Eye (tissue), 1 donor: ENCODE measurements around the gene RAB8B.

Source experiments
- DNase-seq: peaks from one replicate; pipeline ENCODE4 v3.0.0-alpha.2; 2015

The RAB8B gene

DNA sequence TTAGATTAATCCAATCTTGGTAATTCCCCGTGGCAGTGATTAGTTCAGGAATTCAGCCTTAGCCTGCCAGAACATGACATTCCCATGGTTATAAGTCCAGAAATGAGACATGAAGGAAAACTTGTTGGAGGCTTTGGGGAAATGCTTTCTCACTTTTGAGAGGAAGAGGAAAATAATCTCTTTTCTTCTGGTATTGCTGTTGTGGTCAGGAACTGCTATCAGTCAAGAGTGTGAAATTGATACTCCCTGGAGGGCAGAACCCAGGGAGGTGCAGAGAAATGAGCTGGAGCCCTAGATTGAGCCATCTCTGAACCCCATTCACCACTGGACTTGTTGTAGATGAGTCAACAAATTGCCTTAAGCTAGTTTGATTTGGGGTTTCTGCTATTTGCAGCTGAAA lies 49.4 kb downstream of the RAB8B start:
- DNase-seq = no peak

DNA sequence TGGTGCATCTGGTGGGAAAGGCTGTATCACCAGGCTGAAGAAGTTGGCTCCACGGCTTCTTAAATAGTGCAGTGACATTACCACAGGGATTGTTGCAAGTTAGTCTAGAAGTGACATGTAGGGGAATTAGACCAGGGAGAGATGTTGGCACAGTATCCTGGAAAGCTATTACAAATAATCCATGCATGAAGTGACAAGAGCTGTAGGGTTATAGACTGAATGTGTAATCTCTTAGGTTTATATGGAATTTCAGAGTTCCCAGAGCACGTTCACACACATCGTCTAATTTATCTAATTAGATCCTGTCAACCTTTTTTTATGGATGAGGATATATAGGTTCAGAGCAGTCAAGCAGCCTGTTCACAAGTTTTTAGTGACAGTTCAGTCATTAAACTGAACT lies 50.7 kb downstream of the RAB8B start:
- no peak for DNase-seq

DNA sequence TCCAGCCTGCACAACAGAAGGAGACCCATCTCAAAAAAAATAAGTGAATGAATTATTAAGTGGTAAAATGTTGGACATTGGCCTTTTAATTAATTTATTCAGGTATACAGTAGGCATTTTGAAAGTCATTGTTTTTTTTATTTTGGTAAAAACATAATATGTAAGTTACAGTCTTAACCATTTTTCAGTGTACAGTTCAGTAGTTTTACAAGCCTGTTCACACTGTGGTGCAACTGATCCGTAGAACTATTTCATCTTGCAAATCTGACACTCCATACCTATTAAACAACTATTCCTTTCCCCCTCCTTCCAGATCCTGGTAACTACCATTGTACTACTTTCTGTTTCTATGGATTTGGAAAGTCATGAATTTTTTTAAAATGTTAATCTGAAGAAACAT lies 51.9 kb downstream of the RAB8B start:
- DNase-seq = no peak

DNA sequence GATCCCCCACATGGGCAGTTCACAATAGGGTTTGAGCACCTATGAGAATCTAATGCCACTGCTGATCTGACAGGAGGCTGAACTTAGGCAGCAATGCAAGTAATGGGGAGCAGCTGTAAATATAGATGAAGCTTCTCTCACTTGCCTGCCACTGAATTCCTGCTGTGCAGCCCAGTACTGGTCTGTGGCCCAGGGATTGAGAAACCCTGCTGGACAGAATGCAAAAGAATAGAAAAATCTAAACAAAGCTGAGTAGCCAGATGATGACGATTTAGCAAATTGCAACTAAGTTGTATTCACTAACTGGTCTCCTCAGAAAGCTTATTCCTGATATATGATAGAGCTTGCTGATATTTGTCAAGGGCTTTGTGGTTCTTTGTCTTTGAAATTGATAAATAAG lies 53.7 kb downstream of the RAB8B start:
- no peak for DNase-seq

DNA sequence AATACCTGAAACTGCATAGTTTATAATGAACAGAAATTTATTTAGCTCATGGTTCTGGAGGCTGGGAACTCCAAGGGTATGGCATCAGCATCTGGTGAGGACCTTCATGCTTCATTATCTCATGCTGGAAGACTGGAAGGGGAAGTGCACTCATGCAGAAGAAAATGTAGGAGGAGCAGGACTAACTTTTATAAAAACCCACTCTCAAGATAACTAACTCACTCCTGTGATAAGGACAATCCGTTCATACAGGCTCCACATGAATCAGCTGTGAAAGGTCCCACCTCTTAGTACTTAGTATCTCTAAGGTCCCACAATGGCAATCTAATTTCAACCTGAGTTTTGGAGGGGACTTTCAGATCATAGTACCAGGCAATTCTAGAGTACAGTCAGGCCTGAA lies 54.4 kb downstream of the RAB8B start:
- DNase-seq = no peak

DNA sequence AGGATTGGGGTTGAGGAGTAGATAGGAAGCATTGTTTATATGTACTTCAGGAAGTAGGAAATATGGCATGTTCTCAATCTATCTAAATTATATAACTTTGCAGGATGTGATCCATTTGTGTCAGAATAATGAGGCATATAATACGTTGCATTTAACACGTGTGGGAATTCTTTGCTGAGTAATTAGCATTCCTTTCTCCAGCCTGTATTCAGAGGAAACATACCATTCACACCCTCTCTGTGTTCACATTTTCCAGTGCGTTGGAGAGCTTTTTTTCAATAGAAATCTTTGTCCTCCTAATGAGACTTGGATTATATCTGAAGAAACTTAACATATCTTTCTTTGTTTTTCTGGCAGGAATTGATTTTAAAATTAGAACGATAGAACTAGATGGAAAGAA lies 55.0 kb downstream of the RAB8B start:
- peak; percentile 38 for DNase-seq

DNA sequence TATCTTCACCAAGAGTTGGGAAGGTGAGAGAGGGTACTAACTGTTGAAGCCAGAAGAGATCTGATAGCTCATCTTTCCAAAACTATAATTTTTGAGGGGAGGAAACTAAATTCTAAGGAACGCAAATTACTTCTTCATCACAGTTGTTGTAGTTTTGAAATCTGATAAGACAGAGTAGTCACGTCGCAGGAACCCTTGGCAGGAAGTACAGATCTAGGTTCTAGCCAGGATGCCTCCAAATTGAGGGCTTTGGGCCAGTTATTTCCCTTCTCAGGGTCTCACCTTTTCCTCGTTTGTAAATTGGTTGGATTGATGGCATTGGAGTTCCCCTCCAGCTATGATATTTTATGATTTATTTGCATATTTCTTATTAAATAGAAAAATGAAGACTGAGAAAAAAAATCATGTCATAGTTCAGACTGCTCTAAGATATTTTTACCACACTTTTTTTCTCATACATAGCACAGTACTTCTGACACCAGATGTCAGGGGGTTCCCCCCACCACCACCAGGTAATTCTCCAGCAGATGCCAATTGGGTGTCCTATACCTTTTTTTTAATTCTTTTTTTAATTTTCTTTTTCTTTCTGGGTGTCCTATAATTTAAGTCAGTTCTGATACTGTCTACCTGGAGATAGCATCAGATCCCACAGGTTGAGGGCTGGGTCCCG lies 55.7 kb downstream of the RAB8B start:
- DNase-seq = no peak

DNA sequence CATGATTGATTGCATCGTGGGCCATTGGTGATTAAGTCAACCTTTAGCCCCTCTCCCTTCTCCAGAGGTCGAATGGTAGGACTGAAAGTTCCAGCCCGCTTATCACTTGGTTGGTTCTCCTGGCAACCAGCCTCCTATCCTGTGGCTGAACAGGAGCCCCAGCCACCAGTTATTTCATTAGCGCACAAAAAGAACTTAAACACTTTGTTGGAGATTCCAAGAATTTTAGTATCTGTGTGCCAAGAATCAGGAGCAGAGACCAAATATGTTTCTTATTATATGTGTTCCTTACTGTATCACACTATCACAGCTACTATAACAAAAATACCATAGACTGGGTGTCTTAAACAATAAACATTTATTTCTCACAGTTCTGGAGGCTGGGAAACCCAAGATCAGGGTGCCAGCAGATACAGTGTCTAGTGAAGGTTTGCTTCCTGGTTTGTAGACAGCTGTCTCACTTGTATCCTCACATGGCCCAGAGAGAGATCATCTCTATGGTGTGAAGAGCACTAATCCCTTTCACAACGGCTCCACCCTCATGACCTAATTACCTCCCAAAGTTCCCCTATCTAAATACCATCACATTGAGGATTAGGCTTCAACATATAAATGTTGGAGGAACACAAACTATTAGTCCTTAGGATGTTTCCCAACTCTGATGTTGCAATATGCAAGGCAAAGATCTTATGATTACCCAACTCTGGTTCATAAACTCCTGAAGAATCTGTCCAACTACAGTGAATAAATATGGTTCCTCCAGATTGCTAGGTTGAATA lies 57.5 kb downstream of the RAB8B start:
- DNase-seq = no peak

DNA sequence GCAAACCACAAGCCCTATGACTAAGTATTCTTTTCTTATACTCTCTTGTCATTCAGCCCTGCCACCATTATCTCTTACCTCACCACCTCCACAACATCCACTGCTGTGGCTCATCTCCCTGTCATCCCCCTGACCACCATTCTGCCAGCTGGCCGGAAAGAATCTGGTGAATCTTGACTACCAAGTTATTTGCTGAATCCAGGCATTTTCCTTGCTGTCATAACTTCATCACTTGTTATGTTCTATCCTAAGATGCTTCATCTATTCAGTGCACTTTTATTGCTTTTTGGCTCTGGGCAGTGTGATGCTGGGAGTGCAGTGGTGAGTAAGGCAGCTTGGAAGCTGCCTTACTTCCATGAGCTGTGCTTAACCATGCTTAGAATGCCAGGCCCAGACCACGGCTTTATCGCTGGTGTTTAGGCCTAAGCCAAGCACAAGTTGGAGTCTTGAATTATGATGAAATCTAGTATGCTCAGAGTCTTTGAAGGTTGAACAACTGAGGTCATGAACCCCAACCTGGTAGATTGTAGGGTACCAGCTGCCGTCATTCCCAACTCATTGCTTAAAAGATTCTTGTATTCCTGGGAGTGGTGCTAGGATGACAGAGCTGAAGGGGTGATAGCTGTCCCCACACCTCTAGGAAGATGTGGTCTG lies 61.0 kb downstream of the RAB8B start:
- no peak for DNase-seq

DNA sequence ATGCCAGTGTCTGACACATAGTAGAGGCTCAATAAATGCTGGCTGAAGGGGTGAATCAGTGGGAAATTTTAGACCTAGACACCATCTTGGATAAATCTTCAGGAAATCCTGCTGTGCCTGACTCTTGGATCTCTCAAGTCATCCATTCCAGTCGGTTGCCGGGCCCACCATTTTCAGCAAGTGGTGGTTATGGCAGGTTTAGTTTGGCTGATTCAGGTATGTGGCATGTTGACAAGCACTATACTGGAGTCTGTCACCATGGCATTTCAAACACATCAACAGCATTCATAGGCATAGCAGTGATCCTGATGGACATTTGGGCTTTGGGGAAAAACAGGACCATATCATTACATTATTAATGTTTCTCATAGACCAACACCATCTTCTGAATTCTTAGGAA lies 62.3 kb downstream of the RAB8B start:
- no peak for DNase-seq

DNA sequence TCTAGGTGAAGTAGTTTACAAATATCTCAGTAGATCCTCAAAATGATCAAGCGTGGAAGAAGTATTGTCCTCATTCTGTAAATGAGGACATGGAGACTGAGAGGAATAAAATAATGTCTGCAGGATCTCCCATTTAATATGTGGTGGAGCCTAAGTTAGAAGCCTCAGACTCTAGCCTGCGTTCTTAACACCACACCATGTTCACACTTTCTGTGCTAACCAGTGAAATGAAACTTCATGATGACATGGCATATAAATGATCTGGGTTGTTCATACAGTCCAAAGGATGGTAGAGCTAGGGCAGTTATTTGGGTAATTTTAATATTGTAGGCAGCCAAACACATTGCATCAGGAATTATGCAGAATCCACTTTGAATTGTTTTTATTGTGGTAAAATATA lies 62.9 kb downstream of the RAB8B start:
- DNase-seq = no peak

DNA sequence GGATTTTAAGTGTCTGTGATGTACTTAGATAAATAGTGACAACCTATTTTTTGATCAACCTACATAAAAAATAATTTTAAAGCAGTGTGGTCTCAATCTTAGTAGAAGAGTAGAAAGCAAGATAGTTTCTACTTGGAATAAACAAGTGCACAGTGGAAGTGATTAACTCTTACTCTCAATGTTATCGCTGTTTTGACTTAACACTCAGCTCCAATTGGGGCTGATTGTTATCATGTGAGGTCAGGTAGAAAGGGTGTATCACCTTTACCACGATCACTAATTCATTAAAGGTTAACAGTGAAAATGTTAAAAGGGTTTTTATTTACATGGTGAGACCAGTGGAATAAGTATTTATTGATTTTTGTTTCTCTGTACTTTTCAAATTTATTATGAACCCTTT lies 65.6 kb downstream of the RAB8B start:
- DNase-seq = no peak

DNA sequence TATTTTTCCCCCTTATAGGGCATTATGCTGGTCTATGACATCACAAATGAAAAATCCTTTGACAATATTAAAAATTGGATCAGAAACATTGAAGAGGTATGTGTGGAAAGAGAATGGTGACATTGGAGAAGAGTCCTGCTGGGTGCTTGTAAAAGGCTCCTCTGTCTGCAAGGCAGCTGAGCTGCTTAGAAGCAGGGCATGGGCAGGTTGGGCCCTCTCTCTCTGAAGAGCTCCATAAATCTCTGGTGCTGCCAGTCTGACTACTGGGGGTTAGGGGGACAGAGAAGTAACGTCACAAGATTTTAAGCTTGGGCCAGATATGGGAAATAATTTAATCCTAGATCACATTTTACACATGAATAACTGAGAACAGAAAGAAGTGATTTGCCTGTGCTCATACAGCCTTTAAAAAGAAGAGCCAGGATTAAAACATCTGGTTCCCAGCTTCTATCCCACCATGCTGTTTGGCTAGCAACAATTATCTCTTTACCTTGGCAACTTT lies 66.1 kb downstream of the RAB8B start:
- DNase-seq = peak; percentile 41

DNA sequence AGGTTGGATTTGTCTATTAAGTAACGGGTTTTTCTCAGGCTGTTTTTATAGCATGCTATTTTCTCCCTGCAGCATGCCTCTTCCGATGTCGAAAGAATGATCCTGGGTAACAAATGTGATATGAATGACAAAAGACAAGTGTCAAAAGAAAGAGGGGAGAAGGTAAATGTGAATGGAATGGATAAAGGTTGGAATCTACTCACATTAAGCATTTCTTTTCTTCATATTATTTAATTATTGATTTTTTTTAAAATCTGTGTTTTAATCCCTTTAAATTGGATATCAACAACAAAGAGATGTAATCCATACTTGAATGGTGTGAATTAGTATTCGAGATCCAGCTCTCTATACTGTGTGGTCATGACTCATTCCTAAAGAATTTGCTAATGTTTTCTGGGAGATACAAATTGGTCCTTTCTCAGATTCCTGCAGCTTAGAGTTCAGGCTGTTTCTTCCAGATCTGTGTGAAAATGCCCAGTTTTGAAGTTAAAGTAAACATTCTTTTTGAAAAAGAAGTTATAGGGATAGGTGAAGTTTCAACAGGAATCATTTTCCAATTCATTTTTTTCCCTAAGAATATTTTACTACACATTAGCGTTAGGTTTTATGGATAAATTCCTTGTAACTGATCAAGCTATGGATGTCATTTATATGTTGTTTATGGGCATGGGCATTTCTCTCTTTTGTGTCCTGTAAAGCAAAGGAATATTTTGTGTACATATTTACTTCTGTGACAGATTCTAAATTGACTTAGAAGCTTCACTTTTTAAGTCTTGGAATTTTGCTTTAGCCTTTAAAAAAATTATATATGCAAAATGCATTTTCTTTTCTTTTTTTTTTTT lies 67.2 kb downstream of the RAB8B start:
- DNase-seq = peak; percentile 76

DNA sequence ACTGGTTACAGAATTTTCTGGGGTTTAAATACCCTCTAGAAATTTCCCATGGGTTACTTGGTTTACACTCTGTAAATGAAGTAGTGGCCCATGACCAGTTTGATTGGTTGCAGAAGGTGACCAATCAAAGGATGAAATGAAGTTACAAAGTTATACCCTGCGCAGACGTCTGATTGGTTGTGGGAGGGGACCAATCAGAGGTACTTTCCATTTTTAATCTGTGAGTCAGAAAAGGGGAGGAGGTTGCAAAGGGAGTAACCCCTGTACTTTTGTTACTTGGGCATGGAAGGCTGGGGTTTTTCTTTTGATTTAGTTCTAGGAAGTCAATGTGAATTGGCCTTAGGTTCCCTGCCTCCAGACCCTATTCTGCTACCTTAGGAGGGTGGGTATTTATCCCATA lies 69.3 kb downstream of the RAB8B start:
- no peak for DNase-seq

DNA sequence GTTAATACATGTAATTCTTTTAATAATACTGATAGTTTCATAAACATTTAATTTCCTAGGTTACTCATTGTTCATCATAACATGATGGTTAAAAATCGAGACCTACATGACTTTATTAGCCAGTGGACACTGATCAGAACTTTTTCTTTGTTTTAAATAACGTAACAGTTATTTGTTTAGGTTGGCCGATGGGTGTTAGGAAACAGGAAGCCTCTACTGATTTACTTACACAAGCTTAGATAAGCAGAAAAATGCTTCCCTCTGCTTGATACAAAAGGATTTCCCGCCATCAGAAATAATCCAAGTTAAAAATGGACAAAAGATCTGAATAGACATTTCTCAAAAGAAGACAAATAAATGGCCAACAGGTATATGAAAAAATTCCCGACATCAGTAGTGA lies 71.4 kb downstream of the RAB8B start:
- no peak for DNase-seq

DNA sequence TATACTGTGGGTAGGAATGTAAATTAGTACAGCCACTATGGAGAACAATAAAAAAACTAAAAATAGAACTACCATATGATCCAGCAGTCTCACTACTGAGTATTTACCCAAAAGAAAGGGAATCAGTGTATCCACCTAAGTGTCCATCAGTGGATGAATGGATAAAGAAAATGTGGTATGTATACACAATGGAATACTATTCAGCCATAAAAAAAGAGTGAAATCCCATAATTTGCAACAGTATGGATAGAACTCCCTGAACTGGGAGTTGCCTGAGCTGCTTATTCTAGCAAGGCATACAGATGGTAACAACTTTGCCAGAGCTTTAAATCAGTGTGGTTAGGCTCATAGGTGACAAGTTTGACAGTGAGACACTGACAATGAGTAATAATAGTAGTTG lies 71.9 kb downstream of the RAB8B start:
- no peak for DNase-seq

DNA sequence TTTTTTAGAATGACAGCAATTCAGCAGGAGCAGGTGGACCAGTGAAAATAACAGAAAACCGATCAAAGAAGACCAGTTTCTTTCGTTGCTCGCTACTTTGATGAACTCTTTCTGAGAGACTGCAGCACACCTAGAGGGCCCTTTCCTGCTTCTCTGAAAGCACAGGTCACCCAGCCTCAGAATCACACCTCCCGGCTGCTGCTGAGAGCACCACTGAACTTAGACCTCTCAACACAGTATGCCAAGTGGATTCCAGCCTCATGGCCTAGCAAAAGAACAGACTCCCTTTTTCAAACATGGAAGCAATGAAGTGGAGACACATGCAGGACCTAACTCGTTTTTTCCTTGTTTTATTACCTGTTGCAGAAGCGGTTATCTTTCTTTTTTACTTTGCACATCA lies 74.1 kb downstream of the RAB8B start:
- DNase-seq = no peak

DNA sequence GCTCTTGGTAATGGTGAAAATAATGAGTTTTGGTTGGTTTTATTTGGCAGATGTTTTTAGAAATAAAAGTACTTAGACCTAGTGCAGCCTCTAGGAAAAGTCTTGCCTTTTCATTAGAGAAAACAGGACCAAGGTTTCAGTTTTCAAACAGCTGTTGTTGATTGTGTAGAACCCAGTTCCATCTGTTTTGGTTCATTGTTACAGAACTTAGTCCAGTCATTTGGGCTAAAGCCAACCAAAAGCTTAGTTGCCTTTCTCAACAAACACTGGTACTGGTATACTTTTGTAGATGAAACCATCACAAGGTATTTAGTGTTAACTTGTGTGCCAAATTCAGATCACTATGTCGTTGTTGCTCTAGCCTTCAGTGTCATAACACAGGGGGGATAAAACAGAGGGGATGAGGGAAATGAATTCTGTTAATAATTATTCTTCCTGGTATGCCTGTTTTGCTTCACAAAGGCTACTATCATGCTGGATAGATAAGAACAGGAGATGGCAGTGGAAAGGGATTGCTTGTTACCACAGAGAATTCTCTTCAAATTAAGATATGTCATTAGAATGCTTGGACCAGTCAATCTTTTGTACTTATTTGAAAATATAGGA lies 75.4 kb downstream of the RAB8B start:
- DNase-seq = peak; percentile 26

DNA sequence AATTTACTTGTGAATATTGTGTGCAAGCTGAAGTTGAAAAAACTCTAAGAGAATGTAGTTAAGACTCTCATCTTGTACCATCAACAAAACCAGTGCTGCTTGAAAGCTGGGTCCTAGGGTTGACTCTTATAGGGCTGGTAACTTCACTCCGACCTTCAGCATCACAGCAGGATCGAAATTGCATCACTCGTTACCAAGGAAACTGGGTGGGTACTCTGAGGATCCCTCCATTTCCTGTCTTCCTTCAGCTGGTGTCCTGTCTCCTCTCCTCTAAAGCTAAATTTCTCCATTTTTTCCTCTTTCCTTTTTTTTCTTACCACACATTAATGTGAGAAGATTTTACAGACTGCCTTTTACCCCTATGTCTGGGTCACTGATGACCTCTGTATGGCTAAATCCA lies 85.0 kb downstream of the RAB8B start:
- no peak for DNase-seq

DNA sequence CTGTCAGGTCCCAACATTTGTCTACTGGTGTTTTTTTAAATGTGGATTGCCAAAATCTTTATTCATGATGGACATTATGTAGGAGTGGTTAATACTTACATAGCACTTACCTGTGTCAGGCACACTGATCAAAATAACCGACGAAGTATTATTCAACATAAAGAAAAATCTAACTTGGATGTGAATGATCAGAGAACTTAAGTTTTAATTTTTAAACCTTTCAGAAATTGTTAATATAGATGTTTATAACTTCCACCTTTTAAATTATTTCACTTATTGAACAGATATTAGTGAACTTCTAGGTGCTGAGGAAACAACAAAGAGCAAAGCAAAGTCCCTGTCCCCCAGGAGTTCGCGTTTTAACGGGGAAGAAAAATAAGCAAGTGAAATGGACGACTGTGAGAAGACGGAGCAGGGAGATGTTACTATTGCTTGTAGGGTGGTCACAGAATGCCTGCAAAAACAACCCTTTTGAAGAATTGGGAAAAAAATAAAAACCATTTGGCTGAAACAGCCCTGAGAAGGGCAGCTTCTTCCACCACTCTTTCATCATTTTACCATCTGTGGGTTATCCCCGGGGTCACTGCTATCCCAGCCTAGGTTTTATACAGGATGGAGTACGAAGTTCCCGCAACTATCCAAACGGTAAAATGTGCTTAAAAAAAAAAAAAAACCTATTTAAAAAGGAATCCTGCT lies 87.1 kb downstream of the RAB8B start:
- DNase-seq = no peak
